GM23338 (cell line): ENCODE measurements around the gene MRAP. TPM values are rescaled to one million over a fixed set of nuclear protein-coding genes. Genes with fewer than 3 reads are reported as not detected.

ENCODE experiments used
- EZH2 ChIP-seq: fragments of 200-600 bp; sonication (generic); IDR thresholded peaks from one replicate; pipeline ENCODE4 v1.8.0; 2017; ENCODE audit warnings: antibody characterized with exemption, mild to moderate bottlenecking, low read depth; ENCODE audit not compliant: unreplicated experiment
- EZH2phosphoT487 ChIP-seq: fragments of 200-600 bp; sonication (generic); IDR thresholded peaks from one replicate; pipeline ENCODE4 v1.8.1; 2018; ENCODE audit warnings: antibody characterized with exemption; ENCODE audit not compliant: unreplicated experiment
- JUNB ChIP-seq: IDR thresholded peaks from one replicate; pipeline ENCODE4 v1.6.1; 2016; ENCODE audit warnings: antibody characterized with exemption; ENCODE audit not compliant: unreplicated experiment
- NANOG ChIP-seq: IDR thresholded peaks from 2 replicates; pipeline ENCODE4 v1.6.1; 2016; ENCODE audit warnings: antibody characterized with exemption, borderline replicate concordance
- STAT1 ChIP-seq: IDR thresholded peaks from one replicate; pipeline ENCODE4 v1.6.1; 2016; ENCODE audit warnings: antibody characterized with exemption; ENCODE audit not compliant: unreplicated experiment
- ZNF331 ChIP-seq: fragments of 250-450 bp; sonication (Bioruptor Pico); IDR thresholded peaks from 2 replicates; pipeline ENCODE4 v1.5.0; 2020; ENCODE audit warnings: low read depth, mild to moderate bottlenecking, moderate library complexity
- polyA plus RNA-seq: library from polyadenylated mRNA; unstranded; fragments of >200 nt; fragmentation: Nextera tagmentation; extraction: Ambion mirVana; gene quantifications from 2 replicates; pipeline ENCODE4 v1.2.1, GENCODE V29; 2016
- total RNA-seq: library from RNA; depleted of rRNA; stranded (reverse); fragments of >200 nt; shearing (Covaris generic); gene quantifications from 2 replicates; pipeline ENCODE4 v1.2.3, GENCODE V29; 2014
- TF ChIP-seq, protein P1 (sequence below): fragments of 250-450 bp; sonication (Bioruptor Pico); IDR thresholded peaks from 2 replicates; pipeline ENCODE4 v1.5.0; 2020; ENCODE audit warnings: mild to moderate bottlenecking, moderate library complexity
- TF ChIP-seq, protein P2 (sequence below): IDR thresholded peaks from 2 replicates; pipeline ENCODE4 v1.6.1; 2016; ENCODE audit warnings: antibody characterized with exemption
- TF ChIP-seq, protein P3 (sequence below): IDR thresholded peaks from one replicate; pipeline ENCODE4 v1.6.1; 2018; ENCODE audit warnings: antibody characterized with exemption; ENCODE audit not compliant: unreplicated experiment

Gene MRAP
- total and polyA plus RNA-seq, 2 experiments from 2014 or later, result 0.78 TPM; not detected in 1

DNA sequence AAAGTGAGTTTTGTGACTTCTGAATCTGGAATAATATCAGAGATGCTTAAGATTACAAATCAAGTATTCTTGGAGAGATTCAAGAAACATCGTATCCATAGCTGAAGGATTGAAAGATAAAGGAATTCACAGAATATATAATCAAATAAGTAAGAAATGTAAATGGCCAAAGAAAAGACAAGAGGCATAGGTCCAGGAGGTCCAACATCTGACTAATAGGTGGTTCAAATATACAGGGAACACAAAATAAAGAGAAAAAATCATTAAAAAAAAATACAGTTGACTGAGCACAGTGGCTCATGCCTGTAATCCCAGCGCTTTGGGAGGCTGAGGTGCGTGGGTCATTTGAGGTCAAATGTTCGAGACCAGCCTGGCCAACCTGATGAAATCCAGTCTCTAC, 13.2 kb upstream of the MRAP start (continued):
- TF ChIP-seq, protein P1, sequence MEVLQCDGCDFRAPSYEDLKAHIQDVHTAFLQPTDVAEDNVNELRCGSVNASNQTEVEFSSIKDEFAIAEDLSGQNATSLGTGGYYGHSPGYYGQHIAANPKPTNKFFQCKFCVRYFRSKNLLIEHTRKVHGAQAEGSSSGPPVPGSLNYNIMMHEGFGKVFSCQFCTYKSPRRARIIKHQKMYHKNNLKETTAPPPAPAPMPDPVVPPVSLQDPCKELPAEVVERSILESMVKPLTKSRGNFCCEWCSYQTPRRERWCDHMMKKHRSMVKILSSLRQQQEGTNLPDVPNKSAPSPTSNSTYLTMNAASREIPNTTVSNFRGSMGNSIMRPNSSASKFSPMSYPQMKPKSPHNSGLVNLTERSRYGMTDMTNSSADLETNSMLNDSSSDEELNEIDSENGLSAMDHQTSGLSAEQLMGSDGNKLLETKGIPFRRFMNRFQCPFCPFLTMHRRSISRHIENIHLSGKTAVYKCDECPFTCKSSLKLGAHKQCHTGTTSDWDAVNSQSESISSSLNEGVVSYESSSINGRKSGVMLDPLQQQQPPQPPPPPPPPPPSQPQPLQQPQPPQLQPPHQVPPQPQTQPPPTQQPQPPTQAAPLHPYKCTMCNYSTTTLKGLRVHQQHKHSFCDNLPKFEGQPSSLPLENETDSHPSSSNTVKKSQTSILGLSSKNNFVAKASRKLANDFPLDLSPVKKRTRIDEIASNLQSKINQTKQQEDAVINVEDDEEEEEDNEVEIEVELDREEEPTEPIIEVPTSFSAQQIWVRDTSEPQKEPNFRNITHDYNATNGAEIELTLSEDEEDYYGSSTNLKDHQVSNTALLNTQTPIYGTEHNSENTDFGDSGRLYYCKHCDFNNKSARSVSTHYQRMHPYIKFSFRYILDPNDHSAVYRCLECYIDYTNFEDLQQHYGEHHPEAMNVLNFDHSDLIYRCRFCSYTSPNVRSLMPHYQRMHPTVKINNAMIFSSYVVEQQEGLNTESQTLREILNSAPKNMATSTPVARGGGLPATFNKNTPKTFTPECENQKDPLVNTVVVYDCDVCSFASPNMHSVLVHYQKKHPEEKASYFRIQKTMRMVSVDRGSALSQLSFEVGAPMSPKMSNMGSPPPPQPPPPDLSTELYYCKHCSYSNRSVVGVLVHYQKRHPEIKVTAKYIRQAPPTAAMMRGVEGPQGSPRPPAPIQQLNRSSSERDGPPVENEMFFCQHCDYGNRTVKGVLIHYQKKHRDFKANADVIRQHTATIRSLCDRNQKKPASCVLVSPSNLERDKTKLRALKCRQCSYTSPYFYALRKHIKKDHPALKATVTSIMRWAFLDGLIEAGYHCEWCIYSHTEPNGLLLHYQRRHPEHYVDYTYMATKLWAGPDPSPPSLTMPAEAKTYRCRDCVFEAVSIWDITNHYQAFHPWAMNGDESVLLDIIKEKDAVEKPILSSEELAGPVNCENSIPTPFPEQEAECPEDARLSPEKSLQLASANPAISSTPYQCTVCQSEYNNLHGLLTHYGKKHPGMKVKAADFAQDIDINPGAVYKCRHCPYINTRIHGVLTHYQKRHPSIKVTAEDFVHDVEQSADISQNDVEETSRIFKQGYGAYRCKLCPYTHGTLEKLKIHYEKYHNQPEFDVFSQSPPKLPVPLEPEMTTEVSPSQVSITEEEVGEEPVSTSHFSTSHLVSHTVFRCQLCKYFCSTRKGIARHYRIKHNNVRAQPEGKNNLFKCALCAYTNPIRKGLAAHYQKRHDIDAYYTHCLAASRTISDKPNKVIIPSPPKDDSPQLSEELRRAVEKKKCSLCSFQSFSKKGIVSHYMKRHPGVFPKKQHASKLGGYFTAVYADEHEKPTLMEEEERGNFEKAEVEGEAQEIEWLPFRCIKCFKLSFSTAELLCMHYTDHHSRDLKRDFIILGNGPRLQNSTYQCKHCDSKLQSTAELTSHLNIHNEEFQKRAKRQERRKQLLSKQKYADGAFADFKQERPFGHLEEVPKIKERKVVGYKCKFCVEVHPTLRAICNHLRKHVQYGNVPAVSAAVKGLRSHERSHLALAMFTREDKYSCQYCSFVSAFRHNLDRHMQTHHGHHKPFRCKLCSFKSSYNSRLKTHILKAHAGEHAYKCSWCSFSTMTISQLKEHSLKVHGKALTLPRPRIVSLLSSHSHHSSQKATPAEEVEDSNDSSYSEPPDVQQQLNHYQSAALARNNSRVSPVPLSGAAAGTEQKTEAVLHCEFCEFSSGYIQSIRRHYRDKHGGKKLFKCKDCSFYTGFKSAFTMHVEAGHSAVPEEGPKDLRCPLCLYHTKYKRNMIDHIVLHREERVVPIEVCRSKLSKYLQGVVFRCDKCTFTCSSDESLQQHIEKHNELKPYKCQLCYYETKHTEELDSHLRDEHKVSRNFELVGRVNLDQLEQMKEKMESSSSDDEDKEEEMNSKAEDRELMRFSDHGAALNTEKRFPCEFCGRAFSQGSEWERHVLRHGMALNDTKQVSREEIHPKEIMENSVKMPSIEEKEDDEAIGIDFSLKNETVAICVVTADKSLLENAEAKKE (CRISPR knock-in tag), result no peak
- TF ChIP-seq EZH2 (no peak), ZNF331 (CRISPR knock-in tag) (no peak), NANOG (no peak), JUNB (no peak), EZH2phosphoT487 (no peak), STAT1 (no peak)
- TF ChIP-seq, protein P2, sequence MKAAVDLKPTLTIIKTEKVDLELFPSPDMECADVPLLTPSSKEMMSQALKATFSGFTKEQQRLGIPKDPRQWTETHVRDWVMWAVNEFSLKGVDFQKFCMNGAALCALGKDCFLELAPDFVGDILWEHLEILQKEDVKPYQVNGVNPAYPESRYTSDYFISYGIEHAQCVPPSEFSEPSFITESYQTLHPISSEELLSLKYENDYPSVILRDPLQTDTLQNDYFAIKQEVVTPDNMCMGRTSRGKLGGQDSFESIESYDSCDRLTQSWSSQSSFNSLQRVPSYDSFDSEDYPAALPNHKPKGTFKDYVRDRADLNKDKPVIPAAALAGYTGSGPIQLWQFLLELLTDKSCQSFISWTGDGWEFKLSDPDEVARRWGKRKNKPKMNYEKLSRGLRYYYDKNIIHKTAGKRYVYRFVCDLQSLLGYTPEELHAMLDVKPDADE, result no peak
- TF ChIP-seq, protein P3, sequence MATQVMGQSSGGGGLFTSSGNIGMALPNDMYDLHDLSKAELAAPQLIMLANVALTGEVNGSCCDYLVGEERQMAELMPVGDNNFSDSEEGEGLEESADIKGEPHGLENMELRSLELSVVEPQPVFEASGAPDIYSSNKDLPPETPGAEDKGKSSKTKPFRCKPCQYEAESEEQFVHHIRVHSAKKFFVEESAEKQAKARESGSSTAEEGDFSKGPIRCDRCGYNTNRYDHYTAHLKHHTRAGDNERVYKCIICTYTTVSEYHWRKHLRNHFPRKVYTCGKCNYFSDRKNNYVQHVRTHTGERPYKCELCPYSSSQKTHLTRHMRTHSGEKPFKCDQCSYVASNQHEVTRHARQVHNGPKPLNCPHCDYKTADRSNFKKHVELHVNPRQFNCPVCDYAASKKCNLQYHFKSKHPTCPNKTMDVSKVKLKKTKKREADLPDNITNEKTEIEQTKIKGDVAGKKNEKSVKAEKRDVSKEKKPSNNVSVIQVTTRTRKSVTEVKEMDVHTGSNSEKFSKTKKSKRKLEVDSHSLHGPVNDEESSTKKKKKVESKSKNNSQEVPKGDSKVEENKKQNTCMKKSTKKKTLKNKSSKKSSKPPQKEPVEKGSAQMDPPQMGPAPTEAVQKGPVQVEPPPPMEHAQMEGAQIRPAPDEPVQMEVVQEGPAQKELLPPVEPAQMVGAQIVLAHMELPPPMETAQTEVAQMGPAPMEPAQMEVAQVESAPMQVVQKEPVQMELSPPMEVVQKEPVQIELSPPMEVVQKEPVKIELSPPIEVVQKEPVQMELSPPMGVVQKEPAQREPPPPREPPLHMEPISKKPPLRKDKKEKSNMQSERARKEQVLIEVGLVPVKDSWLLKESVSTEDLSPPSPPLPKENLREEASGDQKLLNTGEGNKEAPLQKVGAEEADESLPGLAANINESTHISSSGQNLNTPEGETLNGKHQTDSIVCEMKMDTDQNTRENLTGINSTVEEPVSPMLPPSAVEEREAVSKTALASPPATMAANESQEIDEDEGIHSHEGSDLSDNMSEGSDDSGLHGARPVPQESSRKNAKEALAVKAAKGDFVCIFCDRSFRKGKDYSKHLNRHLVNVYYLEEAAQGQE, result no peak
